GM19455 (cell line): ENCODE data around the gene PCNX3.
"Not testable (repeated sequence)": the region's sequence is repeated elsewhere in the genome, so short reads cannot be mapped to it uniquely, and the experiment has no call there.

Source experiments
- ATAC-seq: cut with Tn5 transposase; IDR thresholded peaks from one replicate; pipeline ENCODE4 v1.9.1; 2021; ENCODE audit not compliant: unreplicated experiment

The PCNX3 gene

GRCh38 chr11:65639228-65639597 lies 23.6 kb downstream of the PCNX3 start:
- not testable (repeated sequence) for ATAC-seq

DNA sequence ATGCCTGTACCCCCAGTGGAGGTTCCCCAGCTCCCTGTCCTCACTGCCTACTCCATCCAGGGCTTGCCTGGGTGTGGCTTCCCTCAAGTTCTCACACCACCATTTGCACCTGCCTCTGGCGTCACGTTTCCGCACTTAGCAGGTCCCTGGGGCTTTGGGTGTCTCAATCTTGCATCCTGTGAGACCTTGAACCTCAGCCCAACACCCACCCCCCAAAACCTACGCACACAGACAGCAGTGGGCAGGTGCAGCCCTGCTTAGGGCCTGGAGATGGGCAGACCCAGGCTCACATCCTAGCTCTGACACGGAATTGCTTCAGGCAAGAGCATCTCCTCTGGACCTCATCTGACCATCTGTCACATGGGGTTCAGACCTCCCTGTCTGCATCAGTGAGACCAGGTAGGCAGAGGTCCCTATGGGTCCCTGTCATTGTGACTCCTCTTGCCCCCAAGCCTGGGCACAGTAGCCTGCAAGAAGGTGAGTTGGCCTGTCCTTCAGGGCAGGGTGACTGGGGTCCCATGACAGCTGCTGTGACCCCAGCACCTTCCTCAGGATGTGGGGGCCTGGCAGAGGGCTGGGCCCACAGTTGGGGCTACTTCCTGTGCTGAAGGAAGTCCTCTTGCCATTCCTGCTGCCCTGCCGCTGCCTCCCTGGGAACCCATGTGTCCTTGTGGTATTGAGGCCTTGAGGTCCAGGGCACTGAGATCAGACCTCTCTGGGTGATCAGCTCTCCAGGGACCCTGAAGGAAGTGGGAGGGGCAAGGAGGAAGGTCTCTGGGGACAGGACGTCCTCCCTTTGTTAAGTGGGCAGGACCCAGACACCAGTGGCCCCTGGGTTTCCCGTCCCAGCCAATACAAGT lies 24.3 kb downstream of the PCNX3 start:
- ATAC-seq = no peak

GRCh38 chr11:65640483-65641296 lies 25.1 kb downstream of the PCNX3 start:
- no peak for ATAC-seq

DNA sequence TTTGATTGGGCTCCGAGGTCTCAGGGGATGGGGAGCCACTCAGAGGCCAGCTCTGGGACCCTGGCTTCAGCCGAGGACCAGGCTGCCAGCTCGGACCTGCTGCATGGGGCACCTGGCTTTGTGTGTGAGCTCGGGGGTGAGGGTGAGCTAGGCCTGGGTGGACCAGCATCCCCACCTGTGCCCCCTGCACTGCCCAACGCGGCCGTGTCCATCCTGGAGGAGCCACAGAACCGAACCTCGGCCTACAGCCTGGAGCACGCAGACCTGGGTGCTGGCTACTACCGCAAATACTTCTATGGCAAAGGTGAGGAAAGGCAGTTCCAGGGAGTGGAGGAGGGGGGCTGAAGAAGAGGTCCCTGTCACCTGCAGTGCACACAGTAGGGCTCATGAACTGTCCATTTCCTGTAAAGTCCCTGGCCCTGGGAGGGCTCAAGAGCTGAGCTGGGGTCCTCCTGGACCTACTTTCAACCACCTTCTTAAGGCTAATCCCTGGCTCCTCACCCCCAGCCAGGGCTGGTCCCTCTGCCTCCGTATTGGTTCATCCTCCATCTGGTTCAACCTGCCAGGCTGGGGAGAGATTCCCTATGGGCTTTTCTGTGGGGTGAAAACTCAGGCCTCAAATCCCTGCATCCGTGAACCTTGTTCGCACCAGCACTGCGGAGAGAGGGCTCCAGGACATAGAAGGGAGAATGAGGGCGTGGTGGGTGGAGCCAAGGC lies 25.9 kb downstream of the PCNX3 start:
- no peak for ATAC-seq

DNA sequence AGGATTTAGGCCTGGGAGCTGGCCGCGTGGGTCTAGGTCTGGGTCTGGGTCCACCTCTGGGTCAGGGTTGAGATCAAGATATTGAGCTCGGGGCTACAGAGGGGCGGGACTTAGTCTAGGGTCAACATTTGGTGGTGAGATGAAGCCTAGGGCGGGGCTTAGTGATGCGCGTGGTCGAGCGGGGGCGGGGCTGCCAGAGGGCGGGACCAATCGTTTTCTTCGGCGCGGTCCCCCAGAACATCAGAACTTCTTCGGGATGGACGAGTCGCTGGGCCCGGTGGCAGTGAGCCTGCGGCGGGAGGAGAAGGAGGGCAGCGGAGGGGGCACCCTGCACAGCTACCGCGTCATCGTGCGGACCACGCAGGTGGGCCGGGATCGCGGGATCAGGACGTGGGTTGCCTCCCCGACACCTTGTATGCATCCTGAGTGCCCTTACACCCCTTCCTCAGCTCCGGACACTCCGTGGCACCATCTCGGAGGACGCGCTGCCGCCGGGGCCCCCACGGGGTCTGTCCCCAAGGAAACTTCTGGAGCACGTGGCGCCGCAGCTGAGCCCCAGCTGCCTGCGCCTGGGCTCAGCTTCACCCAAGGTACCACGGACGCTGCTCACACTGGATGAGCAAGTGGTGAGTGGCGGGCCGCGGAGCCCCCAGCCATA lies 26.6 kb downstream of the PCNX3 start:
- no peak for ATAC-seq

DNA sequence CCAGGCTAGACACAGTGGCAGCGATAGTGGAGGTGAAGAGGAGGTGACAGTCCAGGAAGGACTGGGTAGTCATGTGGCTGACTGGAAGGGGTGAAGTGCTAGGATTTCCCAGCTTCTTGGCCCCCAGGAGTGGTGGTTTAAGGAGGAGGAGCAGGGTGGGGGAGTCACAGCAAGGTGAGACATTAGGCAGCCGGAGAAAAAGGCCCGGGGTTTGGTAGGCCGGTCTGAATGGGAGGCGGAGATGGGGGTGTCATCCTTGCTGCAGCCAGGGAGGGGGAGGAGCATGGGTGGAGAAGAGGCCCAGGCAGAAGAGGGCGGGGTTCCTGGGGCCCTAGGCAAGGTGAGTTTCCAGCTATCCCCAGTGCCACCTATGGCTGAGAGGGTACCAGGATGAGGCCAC lies 28.4 kb downstream of the PCNX3 start:
- no peak for ATAC-seq

DNA sequence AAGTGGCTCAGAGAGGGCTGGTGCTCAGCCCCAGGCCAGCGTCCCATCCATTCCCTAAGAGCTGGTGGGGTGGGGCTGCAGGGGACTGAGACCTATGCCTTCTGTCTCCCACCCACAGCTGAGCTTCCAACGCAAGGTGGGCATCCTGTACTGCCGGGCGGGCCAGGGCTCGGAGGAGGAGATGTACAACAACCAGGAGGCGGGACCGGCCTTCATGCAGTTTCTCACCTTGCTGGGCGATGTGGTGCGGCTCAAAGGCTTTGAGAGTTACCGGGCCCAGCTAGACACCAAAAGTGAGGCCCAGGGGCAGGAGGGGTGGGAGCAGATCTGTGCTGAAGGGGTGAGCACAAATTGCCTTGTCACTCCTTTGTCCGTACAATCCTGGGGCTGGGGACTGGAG lies 29.3 kb downstream of the PCNX3 start:
- no peak for ATAC-seq

DNA sequence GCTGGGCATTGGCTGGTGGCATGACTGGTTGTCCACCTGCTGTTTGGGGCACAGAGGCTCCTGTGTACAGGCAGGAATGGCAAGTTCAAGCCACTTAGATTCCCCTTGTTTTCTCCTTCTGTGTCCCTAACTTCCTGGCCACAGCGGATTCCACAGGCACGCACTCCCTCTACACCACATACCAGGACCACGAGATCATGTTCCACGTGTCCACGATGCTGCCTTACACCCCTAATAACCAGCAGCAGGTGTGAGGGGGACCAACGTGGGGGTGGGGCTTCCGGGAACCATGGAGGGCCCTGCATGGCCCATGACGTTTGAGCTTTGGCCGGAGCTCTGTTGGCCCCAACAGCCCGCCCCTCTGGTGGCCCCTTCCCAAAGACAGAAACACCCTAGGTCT lies 30.1 kb downstream of the PCNX3 start:
- ATAC-seq = no peak

DNA sequence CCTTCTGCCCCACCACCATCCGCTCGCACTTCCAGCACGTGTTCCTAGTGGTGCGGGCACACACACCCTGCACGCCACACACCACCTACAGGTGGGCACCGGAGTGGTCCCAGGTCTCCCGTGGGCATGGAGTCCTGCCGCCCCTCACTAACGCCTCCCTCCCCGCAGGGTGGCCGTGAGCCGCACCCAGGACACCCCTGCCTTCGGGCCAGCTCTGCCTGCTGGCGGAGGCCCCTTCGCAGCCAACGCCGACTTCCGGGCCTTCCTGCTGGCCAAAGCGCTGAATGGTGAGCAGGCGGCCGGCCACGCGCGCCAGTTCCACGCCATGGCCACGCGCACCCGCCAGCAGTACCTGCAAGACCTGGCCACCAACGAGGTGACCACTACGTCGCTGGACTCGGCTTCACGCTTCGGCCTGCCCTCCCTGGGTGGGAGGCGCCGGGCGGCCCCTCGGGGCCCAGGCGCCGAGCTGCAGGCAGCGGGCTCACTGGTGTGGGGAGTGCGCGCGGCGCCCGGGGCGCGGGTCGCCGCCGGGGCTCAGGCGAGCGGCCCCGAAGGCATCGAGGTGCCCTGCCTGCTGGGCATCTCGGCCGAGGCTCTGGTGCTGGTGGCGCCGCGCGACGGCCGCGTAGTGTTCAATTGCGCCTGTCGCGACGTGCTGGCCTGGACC lies 30.8 kb downstream of the PCNX3 start:
- no peak for ATAC-seq

- ATAC-seq = no peak
Measured at GRCh38 chr11:65646958-65647701, 31.6 kb downstream of the PCNX3 start.

DNA sequence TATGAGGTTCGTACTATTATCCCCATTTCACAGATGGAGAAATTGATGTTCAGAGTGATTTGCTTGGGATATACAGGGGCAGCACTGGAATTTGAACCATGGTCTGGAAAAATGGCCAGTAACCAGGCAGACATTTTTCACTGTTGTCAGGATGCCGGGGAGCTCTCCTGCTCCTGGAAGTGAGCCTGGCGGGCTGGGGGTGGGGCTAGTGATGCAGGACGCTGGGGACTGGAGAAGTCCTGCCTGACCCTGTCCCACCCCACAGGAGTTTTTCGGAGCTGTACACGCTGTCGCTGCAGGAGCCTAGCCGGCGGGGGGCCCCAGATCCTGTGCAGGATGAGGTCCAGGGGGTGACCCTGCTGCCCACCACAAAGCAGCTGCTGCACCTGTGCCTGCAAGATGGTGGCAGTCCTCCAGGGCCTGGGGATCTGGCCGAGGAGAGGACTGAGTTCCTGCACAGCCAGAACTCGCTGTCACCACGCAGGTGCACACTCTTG lies 33.5 kb downstream of the PCNX3 start:
- no peak for ATAC-seq

GRCh38 chr11:65649656-65650546 lies 34.3 kb downstream of the PCNX3 start:
- ATAC-seq = no peak

- no peak for ATAC-seq
Measured at GRCh38 chr11:65650547-65651338, 35.2 kb downstream of the PCNX3 start.

DNA sequence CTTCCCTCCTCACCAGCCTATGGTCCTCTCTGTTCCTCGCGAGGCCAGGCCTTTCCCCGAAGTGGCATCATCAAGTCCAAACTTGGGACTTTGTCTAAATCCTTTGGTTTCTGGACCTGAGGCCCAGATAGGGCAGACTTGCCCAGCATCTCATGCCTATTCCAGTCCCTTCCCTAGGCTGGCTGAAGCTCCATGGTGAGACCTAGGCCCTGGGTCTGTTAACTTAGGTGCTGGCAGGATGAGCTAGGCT lies 35.7 kb downstream of the PCNX3 start:
- no peak for ATAC-seq

DNA sequence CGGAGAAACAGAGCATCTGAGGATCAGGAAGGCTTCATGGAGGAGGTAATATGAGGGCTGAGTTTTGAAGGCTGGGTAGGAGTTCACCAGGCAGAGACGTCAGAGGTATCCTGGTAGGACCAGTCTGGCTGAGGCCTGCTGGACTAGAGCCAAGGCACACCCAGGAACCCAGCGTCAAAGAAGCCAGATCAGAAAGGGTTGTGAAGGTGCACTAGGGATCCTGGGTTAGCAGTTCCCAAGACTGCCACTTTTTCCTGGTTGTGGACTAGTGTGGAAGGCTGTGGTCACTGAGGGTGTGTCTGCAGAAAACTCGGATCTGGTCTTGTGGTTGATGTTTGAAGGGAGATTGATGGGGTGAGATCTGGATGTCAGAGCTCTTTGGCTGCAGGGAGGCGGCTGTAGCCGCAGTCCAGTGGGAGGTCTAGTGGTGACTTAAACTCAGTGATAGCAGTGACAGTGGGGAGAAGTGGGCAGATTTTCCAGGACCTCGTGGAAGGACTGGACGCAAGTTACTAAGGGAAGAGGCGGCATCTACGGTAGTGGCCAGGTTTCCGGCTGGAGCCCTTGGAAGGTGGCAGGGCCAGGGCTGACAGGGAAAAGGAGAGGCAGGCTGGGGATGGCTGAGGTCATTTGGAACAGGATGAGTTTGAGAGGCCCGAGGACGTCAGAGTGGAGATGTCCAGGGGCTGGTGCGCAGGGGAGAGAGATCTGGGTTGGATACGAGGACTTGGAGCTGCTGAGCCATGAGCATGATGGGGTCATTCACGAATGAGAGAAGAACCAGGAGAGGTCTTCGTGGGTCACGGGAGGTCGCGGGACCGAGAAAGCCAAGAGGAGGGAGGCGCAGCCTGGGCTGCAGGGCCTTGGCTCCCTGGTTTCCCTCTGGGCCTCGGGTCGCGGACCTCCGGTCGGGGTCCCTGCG lies 36.3 kb downstream of the PCNX3 start:
- ATAC-seq = no peak

GRCh38 chr11:65652511-65653228 lies 37.1 kb downstream of the PCNX3 start:
- ATAC-seq = peak; percentile 75
